GM13976 (cell line): ENCODE measurements around the gene TNP2.
A peak's percentile ranks its signal among the peaks of the same experiment; 100 is the strongest.
"Not testable (repeated sequence)": the region's sequence is repeated elsewhere in the genome, so short reads cannot be mapped to it uniquely, and the experiment has no call there.

ENCODE experiments used
- DNase-seq: peaks from one replicate; pipeline ENCODE4 v3.0.0; 2012; ENCODE audit warnings: low spot score
- CTCF ChIP-seq: IDR thresholded peaks from 2 replicates; pipeline ENCODE4 v1.5.1; 2012; ENCODE audit warnings: borderline replicate concordance, mild to moderate bottlenecking; ENCODE audit not compliant: insufficient read depth; ENCODE audit errors: extremely low read depth, missing control alignments, control extremely low read depth
- in situ Hi-C: fragments of 300-500 bp; cut with MboI; formaldehyde crosslinking; loops from one replicate; pipeline ENCODE4 v1.12.0; 2022; ENCODE audit warnings: low sequenced_read_pairs, mixed read lengths, inconsistent platforms; ENCODE audit not compliant: unreplicated experiment

Gene TNP2

DNA sequence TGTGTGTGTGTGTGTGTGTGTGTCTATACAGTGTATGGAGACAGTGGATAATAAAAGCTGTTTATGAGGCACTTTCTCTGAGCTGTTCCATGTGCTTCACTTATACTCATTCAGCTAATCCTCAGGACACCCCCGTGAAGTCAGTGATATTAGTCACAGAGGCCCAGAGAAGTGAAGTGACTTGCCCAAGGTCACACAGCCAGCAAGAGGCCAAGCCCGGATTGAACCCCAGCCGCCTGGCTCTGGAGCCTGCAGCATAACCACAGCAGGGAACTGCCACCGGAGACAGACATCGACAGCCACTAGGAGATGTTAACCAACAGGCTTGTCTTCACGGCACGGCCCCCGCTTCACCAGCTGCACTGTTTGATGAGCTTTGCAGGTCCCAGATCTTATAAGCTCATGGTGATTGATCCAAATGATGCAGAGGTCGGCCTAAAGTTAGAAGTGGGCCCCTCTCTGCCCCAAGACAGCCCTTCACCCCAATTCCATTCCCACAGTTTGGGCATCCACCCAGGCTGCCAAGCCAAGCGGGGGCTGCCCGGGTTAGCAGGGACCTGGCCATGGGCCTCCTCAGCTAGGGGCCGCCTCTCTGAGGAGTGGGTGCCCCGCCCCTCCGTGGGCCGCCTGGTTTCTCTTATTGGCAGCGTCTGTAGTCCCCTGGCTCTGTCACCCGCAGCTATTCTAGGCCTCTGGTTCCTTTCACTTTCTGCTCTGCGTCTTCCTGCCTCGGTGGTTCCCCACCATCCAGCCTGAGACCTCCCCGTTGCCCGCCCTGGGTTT is 44.0 kb downstream of the TNP2 start:
- TF ChIP-seq CTCF = no peak
- in situ Hi-C loops = no loop called here
- DNase-seq = peak; percentile 95

DNA sequence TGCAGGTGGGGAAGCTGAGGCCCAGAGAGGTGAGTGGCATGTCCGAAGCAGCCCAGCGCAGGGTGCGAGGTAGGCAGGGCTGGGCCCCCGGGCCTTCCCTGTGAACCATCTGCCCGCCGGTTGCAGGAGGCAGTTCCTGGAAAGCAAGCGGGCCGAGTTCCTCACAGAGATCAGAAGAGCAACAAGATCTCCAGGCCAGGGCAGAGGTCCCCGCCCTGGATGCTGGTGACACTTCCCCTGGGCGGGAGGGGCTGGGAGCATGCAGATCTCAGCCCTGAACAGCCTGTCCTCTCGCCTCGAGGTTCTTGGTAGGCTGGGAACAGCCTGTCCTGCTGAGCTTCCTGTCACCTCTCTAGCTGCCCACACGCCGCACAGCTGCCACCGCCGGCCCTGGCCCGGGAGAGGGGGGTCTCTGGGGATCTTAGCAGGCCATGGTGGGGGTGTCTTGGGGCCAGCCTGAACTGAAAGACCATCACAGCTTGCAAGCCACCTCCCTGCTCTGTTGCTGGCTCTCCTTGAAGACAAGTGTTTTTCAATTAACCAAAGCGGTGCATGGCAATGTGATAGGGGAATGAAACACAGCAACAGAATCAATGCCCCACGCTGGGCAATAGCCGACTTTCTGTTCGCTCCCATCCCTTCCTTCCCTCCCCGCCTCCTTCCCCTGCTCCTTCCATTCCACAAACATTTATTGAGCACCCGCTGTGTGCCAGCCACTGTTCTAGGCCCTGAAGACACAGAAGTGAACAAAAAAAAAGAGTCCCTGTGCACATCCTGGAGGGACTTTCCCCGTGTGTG is 44.8 kb downstream of the TNP2 start:
- DNase-seq = peak; percentile 87
- TF ChIP-seq CTCF = no peak
- in situ Hi-C loops = no loop called here

DNA sequence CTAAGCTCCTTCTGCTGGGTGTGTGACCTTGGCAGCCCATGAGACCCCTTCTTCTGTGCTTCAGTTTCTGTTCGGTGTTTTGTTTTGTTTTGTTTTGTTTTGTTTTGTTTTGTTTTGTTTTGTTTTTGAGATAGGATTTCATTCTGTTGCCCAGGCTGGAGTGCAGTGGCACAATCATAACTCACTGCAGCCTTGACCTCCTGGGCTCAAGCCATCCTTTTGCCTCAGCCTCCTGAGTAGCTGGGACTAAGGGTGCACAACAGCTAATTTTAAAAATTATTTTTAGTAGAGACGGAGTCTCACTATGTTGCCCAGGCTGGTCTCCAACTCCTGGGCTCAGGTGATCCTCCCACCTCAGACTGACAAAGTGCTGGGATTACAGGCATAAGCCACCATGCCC is 48.6 kb downstream of the TNP2 start:
- DNase-seq, in situ Hi-C loops: not testable (repeated sequence)

GRCh38 chr16:11219178-11219577 is 49.9 kb downstream of the TNP2 start:
- no peak for TF ChIP-seq CTCF
- in situ Hi-C loops = no loop called here
- no peak for DNase-seq

DNA sequence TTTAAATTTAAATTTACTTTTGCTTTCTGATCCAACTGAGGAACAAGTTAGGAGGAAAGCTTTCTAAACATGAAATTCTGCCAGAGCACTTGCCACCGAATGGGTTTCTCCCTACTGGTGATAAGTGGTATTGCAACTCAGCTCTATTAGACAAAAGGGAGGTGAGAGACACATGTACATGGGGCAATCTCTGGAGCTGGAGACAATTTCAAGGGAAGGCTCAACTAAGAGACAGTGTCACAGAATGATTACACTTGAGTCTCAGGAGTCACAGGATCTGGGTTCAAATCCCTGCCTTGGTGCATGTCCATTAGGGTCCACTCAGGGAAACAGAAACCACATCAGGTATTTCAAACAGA is 50.5 kb downstream of the TNP2 start:
- no peak for TF ChIP-seq CTCF
- in situ Hi-C loops = no loop called here
- DNase-seq = no peak
